DND-41 (cell line): ENCODE results near the gene LRG1.

Experiments used
- ATAC-seq: fragments of 200-7000 bp; cut with Tn5 transposase; 3 replicates; pipeline ENCODE4 v1.9.1; 2021; ENCODE audit warnings: low read depth; ENCODE audit not compliant: insufficient read depth
- DNase-seq: peaks from one replicate; pipeline ENCODE4 v3.0.0-alpha.2; 2020
- H2AFZ ChIP-seq: 2 replicates; pipeline ENCODE4 v1.6.0; 2012; ENCODE audit warnings: low read depth, low read length
- H3K27ac ChIP-seq: 2 replicates; pipeline ENCODE4 v1.5.1; 2012; ENCODE audit warnings: low read length, inconsistent platforms
- H3K27me3 ChIP-seq: fragments of 200-600 bp; sonication (generic); 2 replicates; pipeline ENCODE4 v1.6.0; 2012; ENCODE audit warnings: low read length, mild to moderate bottlenecking, inconsistent platforms; ENCODE audit not compliant: insufficient read depth, poor library complexity
- H3K36me3 ChIP-seq: 2 replicates; pipeline ENCODE4 v1.5.1; 2012; ENCODE audit warnings: low read length, inconsistent platforms; ENCODE audit not compliant: insufficient read depth
- H3K4me1 ChIP-seq: 2 replicates; pipeline ENCODE4 v1.5.1; 2012; ENCODE audit warnings: mild to moderate bottlenecking, low read length; ENCODE audit not compliant: insufficient read depth
- H3K4me2 ChIP-seq: 2 replicates; pipeline ENCODE4 v1.6.0; 2012; ENCODE audit warnings: mild to moderate bottlenecking, moderate library complexity, low read length, inconsistent platforms; ENCODE audit not compliant: insufficient read depth
- H3K4me3 ChIP-seq, 2 experiments: fragments of 200-600 bp in 1 of 2; shearing (Covaris generic) in 1 of 2; 2 replicates each; pipeline ENCODE4 v1.5.1; 2012 to 2016; ENCODE audit warnings: inconsistent platforms in 2 of 2, low read length in 2 of 2, mild to moderate bottlenecking in 2 of 2, low read depth in 1 of 2, moderate library complexity in 1 of 2
- H3K79me2 ChIP-seq: 2 replicates; pipeline ENCODE4 v1.6.0; 2012; ENCODE audit warnings: low read length, inconsistent platforms; ENCODE audit not compliant: insufficient read depth
- H3K9ac ChIP-seq: 2 replicates; pipeline ENCODE4 v1.6.0; 2012; ENCODE audit warnings: low read depth, mild to moderate bottlenecking, inconsistent platforms, low read length, moderate library complexity
- H3K9me3 ChIP-seq: 2 replicates; pipeline ENCODE4 v1.5.1; 2012; ENCODE audit warnings: low read length, moderate library complexity, mild to moderate bottlenecking, inconsistent platforms; ENCODE audit not compliant: insufficient read depth, severe bottlenecking
- H4K20me1 ChIP-seq: 2 replicates; pipeline ENCODE4 v1.6.0; 2012; ENCODE audit warnings: low read length; ENCODE audit not compliant: insufficient read depth
- EZH2 ChIP-seq: IDR thresholded peaks from 3 replicates; pipeline ENCODE4 v1.6.1; 2012; ENCODE audit warnings: borderline replicate concordance, low read depth, mild to moderate bottlenecking, moderate library complexity, low read length, inconsistent platforms; ENCODE audit not compliant: severe bottlenecking
- TF ChIP-seq, protein P1 (sequence below): IDR thresholded peaks from 2 replicates; pipeline ENCODE4 v1.5.1; 2012; ENCODE audit warnings: borderline replicate concordance, low read length, moderate library complexity, mild to moderate bottlenecking; ENCODE audit not compliant: poor library complexity, severe bottlenecking; ENCODE audit errors: extremely low read depth

LRG1 gene

DNA sequence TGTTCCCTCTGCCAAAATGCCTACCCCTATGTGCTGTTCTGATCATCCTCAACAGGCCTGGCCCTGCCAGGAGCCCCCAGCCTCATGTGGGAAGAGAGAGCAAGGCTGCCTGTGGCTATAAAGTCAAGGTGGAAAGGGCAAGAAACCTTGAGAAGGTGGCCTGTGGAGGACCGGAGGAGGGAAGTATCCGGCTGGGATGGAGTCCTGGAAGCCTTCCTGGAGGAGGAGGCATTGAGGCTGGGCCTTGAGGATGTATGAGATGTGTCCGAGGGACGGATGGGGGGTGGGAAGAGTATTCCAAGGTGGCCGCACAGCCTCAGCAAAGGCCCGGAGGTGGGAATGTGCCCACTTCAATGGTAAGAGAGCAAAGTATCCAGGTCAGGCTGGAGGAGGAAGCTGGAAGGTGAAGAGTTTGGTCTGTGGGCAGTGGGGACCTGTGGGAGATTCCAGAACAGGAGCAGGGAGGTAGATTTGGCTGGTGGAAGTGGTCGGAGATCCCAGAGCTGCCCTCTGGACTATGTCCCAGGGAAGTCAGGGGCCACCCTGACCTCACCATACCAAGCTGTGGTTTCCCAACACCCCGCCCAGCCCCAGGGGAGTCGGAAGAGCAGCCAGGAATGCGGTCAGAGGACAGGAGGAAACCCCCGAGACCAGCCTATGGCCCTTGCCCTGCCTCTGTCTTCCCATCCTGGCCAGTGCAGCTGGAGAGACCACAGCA, 18.5 kb downstream of the LRG1 start:
- Histone ChIP-seq H3K27ac (no peak overlapping the region), H3K4me2 (no peak overlapping the region), H3K4me3 (no peak overlapping the region), H3K4me1 (no peaks in the 10 kb centered on the region), H2AFZ (no peak overlapping the region), H3K27me3 (no peaks in the 10 kb centered on the region), H3K9ac (no peak overlapping the region), H3K79me2 (no peaks in the 10 kb centered on the region), H3K36me3 (no peaks in the 10 kb centered on the region), H4K20me1 (no peaks in the 10 kb centered on the region), H3K9me3 (no peaks in the 10 kb centered on the region)
- TF ChIP-seq, protein P1, sequence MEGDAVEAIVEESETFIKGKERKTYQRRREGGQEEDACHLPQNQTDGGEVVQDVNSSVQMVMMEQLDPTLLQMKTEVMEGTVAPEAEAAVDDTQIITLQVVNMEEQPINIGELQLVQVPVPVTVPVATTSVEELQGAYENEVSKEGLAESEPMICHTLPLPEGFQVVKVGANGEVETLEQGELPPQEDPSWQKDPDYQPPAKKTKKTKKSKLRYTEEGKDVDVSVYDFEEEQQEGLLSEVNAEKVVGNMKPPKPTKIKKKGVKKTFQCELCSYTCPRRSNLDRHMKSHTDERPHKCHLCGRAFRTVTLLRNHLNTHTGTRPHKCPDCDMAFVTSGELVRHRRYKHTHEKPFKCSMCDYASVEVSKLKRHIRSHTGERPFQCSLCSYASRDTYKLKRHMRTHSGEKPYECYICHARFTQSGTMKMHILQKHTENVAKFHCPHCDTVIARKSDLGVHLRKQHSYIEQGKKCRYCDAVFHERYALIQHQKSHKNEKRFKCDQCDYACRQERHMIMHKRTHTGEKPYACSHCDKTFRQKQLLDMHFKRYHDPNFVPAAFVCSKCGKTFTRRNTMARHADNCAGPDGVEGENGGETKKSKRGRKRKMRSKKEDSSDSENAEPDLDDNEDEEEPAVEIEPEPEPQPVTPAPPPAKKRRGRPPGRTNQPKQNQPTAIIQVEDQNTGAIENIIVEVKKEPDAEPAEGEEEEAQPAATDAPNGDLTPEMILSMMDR = no peak
- no peak for DNase-seq
- no peak for ATAC-seq

DNA sequence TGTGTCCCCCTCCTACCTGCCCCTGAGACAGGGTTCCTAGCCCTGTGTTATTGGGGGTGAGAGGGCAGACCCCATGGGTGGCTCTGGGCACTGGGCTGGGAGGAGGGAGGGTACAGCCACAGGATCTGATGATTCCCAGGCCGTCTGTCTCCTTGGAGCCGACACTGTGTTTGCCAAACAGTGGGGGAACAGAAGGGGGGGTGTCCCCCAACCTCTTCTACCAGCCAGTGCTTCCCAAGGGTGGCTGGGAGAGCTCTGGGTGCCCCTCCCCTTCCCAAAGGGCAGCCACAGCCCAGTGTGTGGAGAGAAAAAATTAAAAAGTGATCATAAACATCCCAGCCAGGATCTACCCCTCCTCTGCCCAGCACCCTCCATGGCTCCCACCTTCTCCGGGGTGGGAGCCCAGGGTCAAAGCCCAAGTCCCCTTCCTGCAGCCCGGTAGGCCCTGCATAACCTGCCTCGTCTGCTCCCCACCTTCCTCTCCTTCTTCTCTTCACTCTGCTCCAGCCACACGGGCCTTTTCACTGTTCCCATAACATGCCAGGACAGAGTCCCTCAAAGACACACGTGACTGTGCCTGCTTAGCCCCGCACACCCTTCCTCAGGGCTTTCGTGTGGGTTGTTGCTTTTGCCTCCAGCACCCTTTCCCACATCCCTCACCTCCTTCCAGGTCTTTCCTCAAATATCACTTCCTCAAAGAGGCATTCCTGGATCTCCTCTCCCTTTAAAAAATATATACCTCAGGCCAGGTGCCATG, 20.1 kb downstream of the LRG1 start:
- no peak for DNase-seq
- no peaks in the 10 kb centered on the region for H3K27me3 ChIP-seq
- TF ChIP-seq, protein P1 = no peak
- no peak for TF ChIP-seq EZH2
- H3K4me2 ChIP-seq = no peak overlapping the region
- no peaks in the 10 kb centered on the region for H3K36me3 ChIP-seq
- H3K27ac ChIP-seq = no peak overlapping the region
- H2AFZ ChIP-seq = no peak overlapping the region
- no peaks in the 10 kb centered on the region for H3K9me3 ChIP-seq
- no peaks in the 10 kb centered on the region for H3K79me2 ChIP-seq
- no peaks in the 10 kb centered on the region for H3K4me1 ChIP-seq
- no peak overlapping the region for H3K4me3 ChIP-seq
- ATAC-seq = no peak
- H4K20me1 ChIP-seq = no peaks in the 10 kb centered on the region
- no peak overlapping the region for H3K9ac ChIP-seq

DNA sequence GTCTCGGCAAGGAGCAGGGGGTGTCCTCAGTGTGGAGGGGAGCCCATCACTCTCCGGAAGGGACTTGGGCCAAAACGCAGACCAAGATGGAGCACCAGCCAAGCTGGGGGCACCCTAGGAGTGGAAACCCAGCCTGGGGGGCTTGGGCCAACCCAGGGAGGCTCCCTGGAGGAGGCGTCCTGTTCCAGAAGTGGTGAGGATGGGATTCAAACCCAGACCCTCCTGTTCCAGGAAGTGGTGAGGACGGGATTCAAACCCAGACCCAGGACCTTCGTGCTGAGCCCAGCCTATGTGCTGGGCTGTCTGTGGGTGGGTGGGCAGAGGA, 20.7 kb downstream of the LRG1 start:
- Histone ChIP-seq H3K4me3 (no peak overlapping the region), H3K9ac (no peak overlapping the region), H3K4me1 (no peaks in the 10 kb centered on the region), H3K9me3 (no peaks in the 10 kb centered on the region), H2AFZ (no peak overlapping the region), H3K27ac (no peak overlapping the region), H3K4me2 (no peak overlapping the region), H3K27me3 (no peaks in the 10 kb centered on the region), H3K79me2 (no peaks in the 10 kb centered on the region), H4K20me1 (no peaks in the 10 kb centered on the region), H3K36me3 (no peaks in the 10 kb centered on the region)
- ATAC-seq (no peak), DNase-seq (no peak)
- TF ChIP-seq, protein P1 = no peak
- no peak for TF ChIP-seq EZH2
